Measurements from ENCODE around the gene AMMECR1L. TPM values are rescaled to one million over a fixed set of nuclear protein-coding genes. Genes with fewer than 3 reads are reported as not detected.

The AMMECR1L gene
- total RNA-seq: 6.9 and 8.5 TPM in 2 replicates

GRCh38 chr2:127885780-127886592 lies at the start of gene AMMECR1L:
Gene AMMECR1L (minus strand): TSS chr2:127885956. CDS start chr2:127874234, 11,722 bp downstream.

Other genes with a start within 250 kb of the AMMECR1L start
- gene GPR17, start 239.8 kb downstream of the AMMECR1L start, total RNA-seq: not detected in 2 replicates
- 2.5 and 3.7 TPM in 2 replicates for gene LIMS2, start 210.4 kb downstream of the AMMECR1L start, total RNA-seq
- gene SFT2D3, start 184.5 kb downstream of the AMMECR1L start, total RNA-seq: 3.4 and 4.0 TPM in 2 replicates
- gene WDR33, start 74.8 kb downstream of the AMMECR1L start, total RNA-seq: 12.7 and 14.2 TPM in 2 replicates
- 6.9 and 15.2 TPM in 2 replicates for gene POLR2D, start 27.8 kb downstream of the AMMECR1L start, total RNA-seq
- 7.8 and 15.6 TPM in 2 replicates for gene SAP130, start 142.1 kb upstream of the AMMECR1L start, total RNA-seq
- 41.5 and 62.2 TPM in 2 replicates for gene UGGT1, start 205.2 kb upstream of the AMMECR1L start, total RNA-seq

Measured in myometrial cell (primary cell).